Measurements from ENCODE around the gene GRAP2. TPM values are rescaled to one million over a fixed set of nuclear protein-coding genes. Genes with fewer than 3 reads are reported as not detected.
"Not testable (repeated sequence)": the region's sequence is repeated elsewhere in the genome, so short reads cannot be mapped to it uniquely, and the experiment has no call there.

GRAP2 gene
- total and polyA plus RNA-seq, 2 donors (not counting 3 experiments of a cell fraction or from before 2014, with no cell fraction given): 0.04 TPM; not detected in 1

DNA sequence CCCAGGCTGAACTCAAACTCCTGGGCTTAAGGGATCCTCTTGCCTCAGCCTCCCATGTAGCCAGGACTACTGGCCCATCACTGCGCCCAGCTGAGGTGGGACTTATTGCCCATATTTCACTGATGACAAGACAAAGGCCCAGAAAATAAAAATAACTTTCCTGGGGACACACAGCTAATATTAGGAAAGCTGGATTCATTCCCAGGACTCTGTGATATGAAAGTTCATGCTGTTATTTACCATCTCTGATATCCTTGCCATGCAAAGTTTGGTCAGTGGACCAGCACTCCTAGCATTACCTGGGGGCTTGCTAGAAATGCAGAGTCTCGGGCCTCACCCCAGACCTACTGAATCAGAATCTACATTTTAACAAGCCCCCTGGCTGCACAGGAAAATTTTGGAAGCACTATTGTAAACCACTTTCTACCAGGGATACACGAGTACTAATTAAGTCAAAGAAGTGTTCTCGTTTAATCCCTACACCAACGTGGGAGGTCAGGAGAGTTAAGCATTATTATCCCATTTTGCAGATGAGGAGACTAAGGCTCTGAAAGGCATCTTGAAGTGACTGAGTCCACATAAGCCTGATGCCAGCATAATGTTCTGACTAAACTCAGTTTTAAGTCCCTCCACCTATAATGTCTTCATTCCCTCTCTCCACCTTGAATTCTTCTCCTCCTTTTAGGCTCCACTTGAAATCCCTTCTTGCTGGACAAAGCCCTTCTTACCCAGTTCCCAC is 91.4 kb downstream of the GRAP2 start:
- DNase-seq (ENCODE audit: low read depth, low spot score) (no peak), FAIRE-seq (no peak)
- intact Hi-C loops (cut with micrococcal nuclease) (no loop called here), dilution Hi-C loops (cut with MboI; ENCODE audit: extremely low pct_ligation_motif_present, low sequenced_read_pairs) (no loop called here)
- POLR2A ChIA-PET: no interaction called here
- no peaks in the 10 kb centered on the region for H3K9me1 ChIP-seq (replicated peaks; ENCODE audit: control insufficient read depth, extremely low read depth, insufficient read depth, low read length)
- H4K20me1 ChIP-seq (replicated peaks; ENCODE audit: control insufficient read depth, extremely low read depth, insufficient read depth, low read length): no peaks in the 10 kb centered on the region
- no peak for TF ChIP-seq POLR2A (IDR thresholded peaks at IDR 0.05; ENCODE audit: low read depth, low read length)
- CTCF ChIA-PET: interaction anchor here (1.6 kb wide), 1 partner anchor 33 kb away, joined by 5 read pairs; no protein-coding TSS in a partner anchor
- no peak overlapping the region for H3K4me3 ChIP-seq (replicated peaks in 1 of 3; ENCODE audit: insufficient read depth in 1 of 3, low read depth in 1 of 3, low read length in 3 of 3)
- no TSS peak for BruUV-seq (replicated peaks)
- no peaks in the 10 kb centered on the region for H3K79me2 ChIP-seq (ENCODE audit: control insufficient read depth, insufficient read depth, low read length)
- no peak overlapping the region for H2AFZ ChIP-seq (ENCODE audit: low read depth, low read length)
- no peaks in the 10 kb centered on the region for H3K9me3 ChIP-seq (replicated peaks; ENCODE audit: control insufficient read depth, insufficient read depth, low read length)
- H3K36me3 ChIP-seq (ENCODE audit: control insufficient read depth in 2 of 2, extremely low read depth in 1 of 2, insufficient read depth in 2 of 2, low read length in 2 of 2): no peaks in the 10 kb centered on the region
- H3K4me2 ChIP-seq (ENCODE audit: insufficient read depth, low read length): no peak overlapping the region
- no peak overlapping the region for H3K9ac ChIP-seq (replicated peaks; ENCODE audit: extremely low read depth, insufficient read depth, low read length)
- H3K27ac ChIP-seq (ENCODE audit: insufficient read depth, low read depth, low read length): no peak overlapping the region
- peaks cover 20 to 33% of the 10 kb centered on the region in 2 experiments for H3K27me3 ChIP-seq (ENCODE audit: control insufficient read depth in 2 of 2, insufficient read depth in 2 of 2, low read length in 2 of 2)
- H3K4me1 ChIP-seq (ENCODE audit: control insufficient read depth, extremely low read depth, insufficient read depth, low read length): no peaks in the 10 kb centered on the region

DNA sequence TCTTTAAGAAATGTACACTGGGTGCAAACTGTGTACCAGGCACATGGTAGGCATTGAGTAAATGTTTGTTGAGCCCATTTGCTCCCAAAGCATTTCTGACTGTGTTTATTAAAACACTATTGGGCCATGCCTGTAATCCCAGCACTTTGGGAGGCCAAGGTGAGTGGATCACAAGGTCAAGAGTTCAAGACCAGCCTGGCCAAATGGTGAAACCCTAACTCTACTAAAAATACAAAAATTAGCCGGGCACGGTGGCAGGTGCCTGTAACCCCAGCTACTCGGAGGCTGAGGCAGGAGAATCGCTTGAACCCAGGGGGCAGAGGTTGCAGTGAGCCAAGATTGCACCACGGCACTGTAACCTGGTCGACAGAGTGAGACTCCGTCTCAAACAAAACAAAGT is 92.0 kb downstream of the GRAP2 start:
- H3K79me2 ChIP-seq (ENCODE audit: control insufficient read depth, insufficient read depth, low read length); POLR2A ChIA-PET; intact Hi-C loops (cut with micrococcal nuclease); H3K4me3 ChIP-seq (replicated peaks in 1 of 3; ENCODE audit: insufficient read depth in 1 of 3, low read depth in 1 of 3, low read length in 3 of 3); H3K4me1 ChIP-seq (ENCODE audit: control insufficient read depth, extremely low read depth, insufficient read depth, low read length); H4K20me1 ChIP-seq (replicated peaks; ENCODE audit: control insufficient read depth, extremely low read depth, insufficient read depth, low read length); H3K9me1 ChIP-seq (replicated peaks; ENCODE audit: control insufficient read depth, extremely low read depth, insufficient read depth, low read length); FAIRE-seq; H3K36me3 ChIP-seq (ENCODE audit: control insufficient read depth in 2 of 2, extremely low read depth in 1 of 2, insufficient read depth in 2 of 2, low read length in 2 of 2); H3K9me3 ChIP-seq (replicated peaks; ENCODE audit: control insufficient read depth, insufficient read depth, low read length); BruUV-seq (replicated peaks); H2AFZ ChIP-seq (ENCODE audit: low read depth, low read length); H3K9ac ChIP-seq (replicated peaks; ENCODE audit: extremely low read depth, insufficient read depth, low read length); H3K27ac ChIP-seq (ENCODE audit: insufficient read depth, low read depth, low read length); dilution Hi-C loops (cut with MboI; ENCODE audit: extremely low pct_ligation_motif_present, low sequenced_read_pairs); DNase-seq (ENCODE audit: low read depth, low spot score); CTCF ChIA-PET; H3K4me2 ChIP-seq (ENCODE audit: insufficient read depth, low read length): not testable (repeated sequence)
- H3K27me3 ChIP-seq (ENCODE audit: control insufficient read depth in 2 of 2, insufficient read depth in 2 of 2, low read length in 2 of 2): peaks cover 20 to 36% of the 10 kb centered on the region in 2 experiments

All from endothelial cell of umbilical vein (primary cell).